Measurements from ENCODE around the gene GPR107. TPM values are rescaled to one million over a fixed set of nuclear protein-coding genes. Genes with fewer than 3 reads are reported as not detected.

GPR107 gene
- total RNA-seq, 1 donor from 2014 or later, result 19.8 TPM

GRCh38 chr9:130139251-130139650 lies 85.5 kb downstream of the GPR107 start:
- no peaks in the 10 kb centered on the region for H3K9me3 ChIP-seq (ENCODE audit: control insufficient read depth in 3 of 3, low read length in 3 of 3)
- H3K27me3 ChIP-seq (ENCODE audit: control insufficient read depth in 3 of 3, insufficient read depth in 3 of 3, low read length in 3 of 3), result peaks cover 0 to 8% (median 7%) of the 10 kb centered on the region in 3 donors
- H3K4me1 ChIP-seq (ENCODE audit: control insufficient read depth in 3 of 3, insufficient read depth in 3 of 3, low read length in 3 of 3), result peaks cover 14 to 22% (median 20%) of the 10 kb centered on the region in 3 donors
- no peak overlapping the region for H3K27ac ChIP-seq (ENCODE audit: low read depth, low read length)
- H3K9ac ChIP-seq (ENCODE audit: low read depth in 1 of 3, low read length in 3 of 3), result no peak overlapping the region
- peaks cover 3 to 18% (median 11%) of the 10 kb centered on the region in 3 donors for H3K36me3 ChIP-seq (ENCODE audit: control insufficient read depth in 3 of 3, insufficient read depth in 3 of 3, low read length in 3 of 3)
- H3K4me3 ChIP-seq (ENCODE audit: low read length in 3 of 3), result no peak overlapping the region

GRCh38 chr9:130140706-130141105 lies 87.0 kb downstream of the GPR107 start:
- Histone ChIP-seq H3K27me3 (ENCODE audit: control insufficient read depth in 3 of 3, insufficient read depth in 3 of 3, low read length in 3 of 3) (peaks cover 0 to 14% (median 10%) of the 10 kb centered on the region in 3 donors), H3K27ac (ENCODE audit: low read depth, low read length) (no peak overlapping the region)

GRCh38 chr9:130142056-130142455 lies 88.3 kb downstream of the GPR107 start:
- Histone ChIP-seq H3K4me3 (ENCODE audit: low read length in 3 of 3) (no peak overlapping the region), H3K27me3 (ENCODE audit: control insufficient read depth in 3 of 3, insufficient read depth in 3 of 3, low read length in 3 of 3) (peaks cover under 1 to 14% (median 10%) of the 10 kb centered on the region in 3 donors), H3K27ac (ENCODE audit: low read depth, low read length) (no peak overlapping the region), H3K36me3 (ENCODE audit: control insufficient read depth in 3 of 3, insufficient read depth in 3 of 3, low read length in 3 of 3) (peaks cover 0 to 4% (median 0%) of the 10 kb centered on the region in 3 donors), H3K9me3 (ENCODE audit: control insufficient read depth in 3 of 3, low read length in 3 of 3) (no peaks in the 10 kb centered on the region), H3K9ac (ENCODE audit: low read depth in 1 of 3, low read length in 3 of 3) (no peak overlapping the region), H3K4me1 (ENCODE audit: control insufficient read depth in 3 of 3, insufficient read depth in 3 of 3, low read length in 3 of 3) (peaks cover 19 to 32% (median 28%) of the 10 kb centered on the region in 3 donors)

More at GRCh38 chr9:130140706-130141105, 87.0 kb downstream of the GPR107 start:
- peaks cover 2 to 11% (median 6%) of the 10 kb centered on the region in 3 donors for H3K36me3 ChIP-seq (ENCODE audit: control insufficient read depth in 3 of 3, insufficient read depth in 3 of 3, low read length in 3 of 3)
- no peaks in the 10 kb centered on the region for H3K9me3 ChIP-seq (ENCODE audit: control insufficient read depth in 3 of 3, low read length in 3 of 3)
- H3K9ac ChIP-seq (ENCODE audit: low read depth in 1 of 3, low read length in 3 of 3), result no peak overlapping the region
- H3K4me1 ChIP-seq (ENCODE audit: control insufficient read depth in 3 of 3, insufficient read depth in 3 of 3, low read length in 3 of 3), result peaks cover 19 to 32% (median 28%) of the 10 kb centered on the region in 3 donors
- no peak overlapping the region for H3K4me3 ChIP-seq (ENCODE audit: low read length in 3 of 3)

GRCh38 chr9:130142641-130143040 lies 88.9 kb downstream of the GPR107 start:
- peaks cover 2 to 14% (median 10%) of the 10 kb centered on the region in 3 donors for H3K27me3 ChIP-seq (ENCODE audit: control insufficient read depth in 3 of 3, insufficient read depth in 3 of 3, low read length in 3 of 3)
- peaks cover 19 to 30% (median 28%) of the 10 kb centered on the region in 3 donors for H3K4me1 ChIP-seq (ENCODE audit: control insufficient read depth in 3 of 3, insufficient read depth in 3 of 3, low read length in 3 of 3)
- no peak overlapping the region for H3K9ac ChIP-seq (ENCODE audit: low read depth in 1 of 3, low read length in 3 of 3)
- no peaks in the 10 kb centered on the region for H3K36me3 ChIP-seq (ENCODE audit: control insufficient read depth in 3 of 3, insufficient read depth in 3 of 3, low read length in 3 of 3)
- H3K9me3 ChIP-seq (ENCODE audit: control insufficient read depth in 3 of 3, low read length in 3 of 3), result no peaks in the 10 kb centered on the region
- H3K4me3 ChIP-seq (ENCODE audit: low read length in 3 of 3), result no peak overlapping the region
- H3K27ac ChIP-seq (ENCODE audit: low read depth, low read length), result no peak overlapping the region

GRCh38 chr9:130143279-130143893 lies 89.7 kb downstream of the GPR107 start:
- Histone ChIP-seq H3K9ac (ENCODE audit: low read depth in 1 of 3, low read length in 3 of 3) (no peak overlapping the region), H3K9me3 (ENCODE audit: control insufficient read depth in 3 of 3, low read length in 3 of 3) (no peaks in the 10 kb centered on the region), H3K27ac (ENCODE audit: low read depth, low read length) (no peak overlapping the region), H3K36me3 (ENCODE audit: control insufficient read depth in 3 of 3, insufficient read depth in 3 of 3, low read length in 3 of 3) (no peaks in the 10 kb centered on the region), H3K4me1 (ENCODE audit: control insufficient read depth in 3 of 3, insufficient read depth in 3 of 3, low read length in 3 of 3) (peaks cover 17 to 28% (median 26%) of the 10 kb centered on the region in 3 donors), H3K27me3 (ENCODE audit: control insufficient read depth in 3 of 3, insufficient read depth in 3 of 3, low read length in 3 of 3) (peaks cover 2 to 14% (median 10%) of the 10 kb centered on the region in 3 donors), H3K4me3 (ENCODE audit: low read length in 3 of 3) (no peak overlapping the region)

GRCh38 chr9:130143958-130144366 lies 90.3 kb downstream of the GPR107 start:
- H3K27me3 ChIP-seq (ENCODE audit: control insufficient read depth in 3 of 3, insufficient read depth in 3 of 3, low read length in 3 of 3), result peaks cover 2 to 14% (median 10%) of the 10 kb centered on the region in 3 donors
- no peaks in the 10 kb centered on the region for H3K9me3 ChIP-seq (ENCODE audit: control insufficient read depth in 3 of 3, low read length in 3 of 3)
- H3K4me3 ChIP-seq (ENCODE audit: low read length in 3 of 3), result peak overlapping the region in 1 of 3 donors; percentile 2
- H3K36me3 ChIP-seq (ENCODE audit: control insufficient read depth in 3 of 3, insufficient read depth in 3 of 3, low read length in 3 of 3), result no peaks in the 10 kb centered on the region
- no peak overlapping the region for H3K27ac ChIP-seq (ENCODE audit: low read depth, low read length)
- peaks cover 15 to 22% (median 20%) of the 10 kb centered on the region in 3 donors for H3K4me1 ChIP-seq (ENCODE audit: control insufficient read depth in 3 of 3, insufficient read depth in 3 of 3, low read length in 3 of 3)
- H3K9ac ChIP-seq (ENCODE audit: low read depth in 1 of 3, low read length in 3 of 3), result no peak overlapping the region

GRCh38 chr9:130144703-130145102 lies 91.0 kb downstream of the GPR107 start:
- no peaks in the 10 kb centered on the region for H3K9me3 ChIP-seq (ENCODE audit: control insufficient read depth in 3 of 3, low read length in 3 of 3)
- peaks cover 8 to 15% (median 13%) of the 10 kb centered on the region in 3 donors for H3K4me1 ChIP-seq (ENCODE audit: control insufficient read depth in 3 of 3, insufficient read depth in 3 of 3, low read length in 3 of 3)
- no peak overlapping the region for H3K4me3 ChIP-seq (ENCODE audit: low read length in 3 of 3)
- H3K27me3 ChIP-seq (ENCODE audit: control insufficient read depth in 3 of 3, insufficient read depth in 3 of 3, low read length in 3 of 3), result peaks cover 2 to 14% (median 10%) of the 10 kb centered on the region in 3 donors
- H3K9ac ChIP-seq (ENCODE audit: low read depth in 1 of 3, low read length in 3 of 3), result no peak overlapping the region
- no peaks in the 10 kb centered on the region for H3K36me3 ChIP-seq (ENCODE audit: control insufficient read depth in 3 of 3, insufficient read depth in 3 of 3, low read length in 3 of 3)
- H3K27ac ChIP-seq (ENCODE audit: low read depth, low read length), result no peak overlapping the region

- Histone ChIP-seq H3K4me1 (ENCODE audit: control insufficient read depth in 3 of 3, insufficient read depth in 3 of 3, low read length in 3 of 3) (peaks cover 8 to 15% (median 13%) of the 10 kb centered on the region in 3 donors), H3K9me3 (ENCODE audit: control insufficient read depth in 3 of 3, low read length in 3 of 3) (no peaks in the 10 kb centered on the region), H3K27ac (ENCODE audit: low read depth, low read length) (no peak overlapping the region), H3K4me3 (ENCODE audit: low read length in 3 of 3) (no peak overlapping the region), H3K9ac (ENCODE audit: low read depth in 1 of 3, low read length in 3 of 3) (no peak overlapping the region), H3K36me3 (ENCODE audit: control insufficient read depth in 3 of 3, insufficient read depth in 3 of 3, low read length in 3 of 3) (no peaks in the 10 kb centered on the region), H3K27me3 (ENCODE audit: control insufficient read depth in 3 of 3, insufficient read depth in 3 of 3, low read length in 3 of 3) (peaks cover 2 to 14% (median 10%) of the 10 kb centered on the region in 3 donors)
Measured at GRCh38 chr9:130145658-130146057, 92.0 kb downstream of the GPR107 start.

GRCh38 chr9:130147198-130147597 lies 93.5 kb downstream of the GPR107 start:
- no peak overlapping the region for H3K4me3 ChIP-seq (ENCODE audit: low read length in 3 of 3)
- H3K27ac ChIP-seq (ENCODE audit: low read depth, low read length), result no peak overlapping the region
- no peaks in the 10 kb centered on the region for H3K36me3 ChIP-seq (ENCODE audit: control insufficient read depth in 3 of 3, insufficient read depth in 3 of 3, low read length in 3 of 3)
- H3K9me3 ChIP-seq (ENCODE audit: control insufficient read depth in 3 of 3, low read length in 3 of 3), result no peaks in the 10 kb centered on the region
- peaks cover 2 to 14% (median 10%) of the 10 kb centered on the region in 3 donors for H3K27me3 ChIP-seq (ENCODE audit: control insufficient read depth in 3 of 3, insufficient read depth in 3 of 3, low read length in 3 of 3)
- H3K4me1 ChIP-seq (ENCODE audit: control insufficient read depth in 3 of 3, insufficient read depth in 3 of 3, low read length in 3 of 3), result peaks cover 8 to 15% (median 13%) of the 10 kb centered on the region in 3 donors
- H3K9ac ChIP-seq (ENCODE audit: low read depth in 1 of 3, low read length in 3 of 3), result no peak overlapping the region

GRCh38 chr9:130147910-130148309 lies 94.2 kb downstream of the GPR107 start:
- Histone ChIP-seq H3K36me3 (ENCODE audit: control insufficient read depth in 3 of 3, insufficient read depth in 3 of 3, low read length in 3 of 3) (no peaks in the 10 kb centered on the region), H3K4me3 (ENCODE audit: low read length in 3 of 3) (no peak overlapping the region), H3K9ac (ENCODE audit: low read depth in 1 of 3, low read length in 3 of 3) (no peak overlapping the region), H3K4me1 (ENCODE audit: control insufficient read depth in 3 of 3, insufficient read depth in 3 of 3, low read length in 3 of 3) (peaks cover 8 to 15% (median 13%) of the 10 kb centered on the region in 3 donors), H3K9me3 (ENCODE audit: control insufficient read depth in 3 of 3, low read length in 3 of 3) (no peaks in the 10 kb centered on the region), H3K27ac (ENCODE audit: low read depth, low read length) (no peak overlapping the region), H3K27me3 (ENCODE audit: control insufficient read depth in 3 of 3, insufficient read depth in 3 of 3, low read length in 3 of 3) (peaks cover 2 to 14% (median 10%) of the 10 kb centered on the region in 3 donors)
